Skeletal muscle satellite cell (primary cell): ENCODE results near the gene MAD1L1. TPM values are rescaled to one million over a fixed set of nuclear protein-coding genes. Genes with fewer than 3 reads are reported as not detected.

Experiments used
- H3K27me3 ChIP-seq: 2 replicates; pipeline ENCODE4 v1.7.0; 2013; ENCODE audit warnings: low read length; ENCODE audit not compliant: control insufficient read depth, insufficient read depth
- H3K36me3 ChIP-seq: 2 replicates; pipeline ENCODE4 v1.7.0; 2013; ENCODE audit warnings: mild to moderate bottlenecking, control low read depth, low read length; ENCODE audit not compliant: insufficient read depth
- H3K4me1 ChIP-seq: 2 replicates; pipeline ENCODE4 v1.7.0; 2013; ENCODE audit warnings: low read length; ENCODE audit not compliant: control insufficient read depth, insufficient read depth
- H3K4me2 ChIP-seq: 2 replicates; pipeline ENCODE4 v1.7.0; 2013; ENCODE audit warnings: mild to moderate bottlenecking, low read length
- H3K4me3 ChIP-seq: 2 replicates; pipeline ENCODE4 v1.7.0; 2013; ENCODE audit warnings: low read length
- H3K9ac ChIP-seq: 2 replicates; pipeline ENCODE4 v1.7.0; 2013; ENCODE audit warnings: mild to moderate bottlenecking, low read depth, low read length, moderate library complexity
- H3K9me3 ChIP-seq: replicated peaks from 2 replicates; pipeline ENCODE4 v1.7.0; 2013; ENCODE audit warnings: mild to moderate bottlenecking, control low read depth, low read length
- small RNA-seq: library from RNA; depleted of rRNA; stranded (forward); fragments of <200 nt; gene quantifications from one replicate; pipeline ENCODE3, GENCODE V24; 2012

Gene MAD1L1

GRCh38 chr7:1781369-1781768 is 451.4 kb downstream of the MAD1L1 start:
- Histone ChIP-seq H3K4me1 (no peaks in the 10 kb centered on the region), H3K9ac (no peak overlapping the region), H3K4me3 (no peak overlapping the region), H3K4me2 (no peak overlapping the region), H3K27me3 (peaks cover 5% of the 10 kb centered on the region), H3K36me3 (no peaks in the 10 kb centered on the region), H3K9me3 (no peaks in the 10 kb centered on the region)

- H3K36me3 ChIP-seq: no peaks in the 10 kb centered on the region
- H3K4me1 ChIP-seq: no peaks in the 10 kb centered on the region
- H3K4me2 ChIP-seq: no peak overlapping the region
- no peak overlapping the region for H3K4me3 ChIP-seq
- H3K9ac ChIP-seq: no peak overlapping the region
- H3K9me3 ChIP-seq: peaks cover 5% of the 10 kb centered on the region
- peaks cover 11% of the 10 kb centered on the region for H3K27me3 ChIP-seq
These were observed 453.3 kb downstream of the MAD1L1 start for GRCh38 chr7:1779445-1779844.

- Histone ChIP-seq H3K36me3 (no peaks in the 10 kb centered on the region), H3K4me3 (no peak overlapping the region), H3K9ac (no peak overlapping the region), H3K27me3 (peaks cover 11% of the 10 kb centered on the region), H3K4me1 (no peaks in the 10 kb centered on the region), H3K4me2 (no peak overlapping the region), H3K9me3 (peaks cover 5% of the 10 kb centered on the region)
These were observed 455.6 kb downstream of the MAD1L1 start for GRCh38 chr7:1777122-1777521.

- Histone ChIP-seq H3K9me3 (peaks cover 5% of the 10 kb centered on the region), H3K27me3 (peaks cover 11% of the 10 kb centered on the region), H3K9ac (no peak overlapping the region), H3K4me2 (no peak overlapping the region), H3K4me1 (no peaks in the 10 kb centered on the region), H3K36me3 (no peaks in the 10 kb centered on the region), H3K4me3 (no peak overlapping the region)
These were observed 457.4 kb downstream of the MAD1L1 start for GRCh38 chr7:1775389-1775788.

- Histone ChIP-seq H3K27me3 (peaks cover under 1% of the 10 kb centered on the region), H3K9ac (no peak overlapping the region), H3K9me3 (peaks cover under 1% of the 10 kb centered on the region), H3K4me1 (no peaks in the 10 kb centered on the region), H3K36me3 (no peaks in the 10 kb centered on the region), H3K4me2 (no peak overlapping the region), H3K4me3 (no peak overlapping the region)
These were observed 462.4 kb downstream of the MAD1L1 start for GRCh38 chr7:1770331-1770730.

GRCh38 chr7:1769286-1770200 is 463.2 kb downstream of the MAD1L1 start:
- Histone ChIP-seq H3K9me3 (no peaks in the 10 kb centered on the region), H3K4me1 (no peaks in the 10 kb centered on the region), H3K27me3 (no peaks in the 10 kb centered on the region), H3K4me2 (no peak overlapping the region), H3K9ac (no peak overlapping the region), H3K36me3 (no peaks in the 10 kb centered on the region), H3K4me3 (no peak overlapping the region)

- Histone ChIP-seq H3K4me3 (no peak overlapping the region), H3K9me3 (no peaks in the 10 kb centered on the region), H3K27me3 (no peaks in the 10 kb centered on the region), H3K4me1 (no peaks in the 10 kb centered on the region), H3K36me3 (no peaks in the 10 kb centered on the region), H3K9ac (no peak overlapping the region), H3K4me2 (no peak overlapping the region)
These were observed 463.9 kb downstream of the MAD1L1 start for GRCh38 chr7:1768832-1769231.

- H3K4me1 ChIP-seq: no peaks in the 10 kb centered on the region
These were observed 465.2 kb downstream of the MAD1L1 start for GRCh38 chr7:1767524-1767923.

More at GRCh38 chr7:1767524-1767923, 465.2 kb downstream of the MAD1L1 start:
- Histone ChIP-seq H3K9ac (no peak overlapping the region), H3K4me2 (no peak overlapping the region), H3K36me3 (no peaks in the 10 kb centered on the region), H3K4me3 (no peak overlapping the region), H3K27me3 (no peaks in the 10 kb centered on the region), H3K9me3 (no peaks in the 10 kb centered on the region)

Small RNA genes within 50 kb of the gene (small RNA-seq; reads per million reads assigned to genes)
- not detected for gene MIR4655
